GM18505 (cell line): ENCODE results near the gene RCAN2.

Experiments
- ATAC-seq: cut with Tn5 transposase; IDR thresholded peaks from one replicate; pipeline ENCODE4 v1.9.1; 2021; ENCODE audit not compliant: unreplicated experiment
- POLR2A ChIP-seq: IDR thresholded peaks from 4 replicates; pipeline ENCODE4 v1.6.1; 2011; ENCODE audit warnings: borderline replicate concordance; ENCODE audit not compliant: insufficient read depth, insufficient read length; ENCODE audit errors: extremely low read depth

RCAN2 gene

GRCh38 chr6:46287681-46288080, 203.6 kb downstream of the RCAN2 start:
- no peak for ATAC-seq
- TF ChIP-seq POLR2A = no peak

- ATAC-seq = no peak
- TF ChIP-seq POLR2A = no peak
These were observed 204.2 kb downstream of the RCAN2 start for GRCh38 chr6:46287043-46287442.

GRCh38 chr6:46284475-46284874, 206.8 kb downstream of the RCAN2 start:
- TF ChIP-seq POLR2A = no peak
- no peak for ATAC-seq

GRCh38 chr6:46281110-46281509, 210.1 kb downstream of the RCAN2 start:
- no peak for TF ChIP-seq POLR2A
- no peak for ATAC-seq

GRCh38 chr6:46279874-46280273, 211.4 kb downstream of the RCAN2 start:
- ATAC-seq = no peak
- no peak for TF ChIP-seq POLR2A

GRCh38 chr6:46276576-46277142, 214.6 kb downstream of the RCAN2 start:
- no peak for ATAC-seq
- TF ChIP-seq POLR2A = no peak

GRCh38 chr6:46274502-46274901, 216.7 kb downstream of the RCAN2 start:
- no peak for TF ChIP-seq POLR2A
- no peak for ATAC-seq

- no peak for TF ChIP-seq POLR2A
- no peak for ATAC-seq
These were observed 217.3 kb downstream of the RCAN2 start for GRCh38 chr6:46273911-46274310.

GRCh38 chr6:46271728-46272127, 219.5 kb downstream of the RCAN2 start:
- ATAC-seq = no peak
- TF ChIP-seq POLR2A = no peak

- ATAC-seq = no peak
- TF ChIP-seq POLR2A = no peak
These were observed 220.1 kb downstream of the RCAN2 start for GRCh38 chr6:46271107-46271506.

GRCh38 chr6:46270336-46270735, 220.9 kb downstream of the RCAN2 start:
- ATAC-seq = no peak
- no peak for TF ChIP-seq POLR2A

- ATAC-seq = no peak
- TF ChIP-seq POLR2A = no peak
These were observed 221.6 kb downstream of the RCAN2 start for GRCh38 chr6:46269447-46270229.

- TF ChIP-seq POLR2A = no peak
- ATAC-seq = no peak
These were observed 223.7 kb downstream of the RCAN2 start for GRCh38 chr6:46267515-46267914.

- ATAC-seq = no peak
These were observed 225.9 kb downstream of the RCAN2 start for GRCh38 chr6:46265373-46265772.

GRCh38 chr6:46263707-46264086, 227.6 kb downstream of the RCAN2 start:
- no peak for ATAC-seq
- no peak for TF ChIP-seq POLR2A

More at GRCh38 chr6:46265373-46265772, 225.9 kb downstream of the RCAN2 start:
- TF ChIP-seq POLR2A = no peak

- ATAC-seq = no peak
- TF ChIP-seq POLR2A = no peak
These were observed 228.1 kb downstream of the RCAN2 start for GRCh38 chr6:46262928-46263706.
